ENCODE measurements around the gene ZBTB18. TPM values are rescaled to one million over a fixed set of nuclear protein-coding genes. Genes with fewer than 3 reads are reported as not detected.
"Not testable (repeated sequence)": the region's sequence is repeated elsewhere in the genome, so short reads cannot be mapped to it uniquely, and the experiment has no call there.

ZBTB18 gene
- total and polyA plus RNA-seq, 2 of the 4 experiments (the other 2 are of a cell fraction), result 10.0 to 16.0 TPM

DNA sequence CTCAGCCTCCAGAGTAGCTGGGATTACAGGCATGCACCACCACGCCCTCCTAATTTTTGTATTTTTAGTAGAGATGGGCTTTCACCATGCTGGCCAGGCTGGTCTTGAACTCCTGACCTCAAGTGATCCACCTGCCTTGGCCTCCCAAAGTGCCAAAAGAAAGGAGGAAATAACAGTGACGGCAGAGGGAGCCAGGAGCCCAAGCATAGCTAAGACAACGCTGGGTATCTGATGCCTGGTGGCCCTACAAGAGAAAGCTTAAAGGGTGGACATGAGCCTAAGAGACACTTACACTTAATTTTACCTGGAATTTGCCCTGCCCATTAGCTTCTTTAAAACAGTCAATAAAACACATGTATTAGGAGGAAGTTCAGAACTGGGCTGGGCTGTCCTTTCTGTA is 36.2 kb upstream of the ZBTB18 start:
- dilution Hi-C loops (cut with HindIII; ENCODE audit: low sequenced_read_pairs, unreplicated experiment), result not testable (repeated sequence)

More for the DNA sequence above, 36.2 kb upstream of the ZBTB18 start:
- H2AFZ ChIP-seq (replicated peaks; ENCODE audit: low read length, poor library complexity); H3K4me3 ChIP-seq (ENCODE audit: insufficient read depth, low read depth, low read length); H2BK120ac ChIP-seq (ENCODE audit: low read depth, low read length); BruUV-seq (replicated peaks); ATAC-seq (ENCODE audit: low read depth); in situ Hi-C loops (cut with MboI; ENCODE audit: low sequenced_read_pairs); H3K9ac ChIP-seq (ENCODE audit: low read depth, low read length); H3K4me1 ChIP-seq (ENCODE audit: control insufficient read depth, insufficient read depth, low read length); H4K20me1 ChIP-seq (ENCODE audit: insufficient read depth, low read length); H3K14ac ChIP-seq (replicated peaks; ENCODE audit: low read depth, low read length); H2BK15ac ChIP-seq (ENCODE audit: low read depth, low read length); H2BK20ac ChIP-seq (ENCODE audit: low read depth, low read length); H3K9me1 ChIP-seq (ENCODE audit: insufficient read depth, low read length); H2AK5ac ChIP-seq (ENCODE audit: low read depth, low read length); intact Hi-C loops (cut with micrococcal nuclease); H3K36me3 ChIP-seq (ENCODE audit: control insufficient read depth, insufficient read depth, low read length); H4K5ac ChIP-seq (ENCODE audit: low read depth, low read length); H2BK5ac ChIP-seq (ENCODE audit: low read depth, low read length, poor library complexity, severe bottlenecking); DNase-seq; H2AK9ac ChIP-seq (replicated peaks; ENCODE audit: low read depth, low read length, poor library complexity); H3K9me3 ChIP-seq (ENCODE audit: control insufficient read depth, insufficient read depth, low read length); H3K4ac ChIP-seq (ENCODE audit: low read depth, low read length); POLR2A ChIA-PET (ENCODE audit: unreplicated experiment); H3K23ac ChIP-seq (ENCODE audit: low read depth, low read length); H3K18ac ChIP-seq (ENCODE audit: low read depth, low read length); H3K27ac ChIP-seq (ENCODE audit: insufficient read depth, low read length); H4K8ac ChIP-seq (ENCODE audit: low read depth in 2 of 2, low read length in 2 of 2); H3K27me3 ChIP-seq (ENCODE audit: control insufficient read depth, insufficient read depth, low read length); H3K79me1 ChIP-seq (ENCODE audit: low read depth in 1 of 2, low read length in 2 of 2); H4K91ac ChIP-seq (ENCODE audit: insufficient read depth, low read depth, low read length); H3K56ac ChIP-seq (ENCODE audit: extremely low read depth, insufficient read depth, low read length); H3K4me2 ChIP-seq (ENCODE audit: low read depth, low read length): not testable (repeated sequence)
- CTCF ChIA-PET, result interaction anchor here (1.6 kb wide), 1 partner anchor 285 kb away, joined by 3 read pairs; no protein-coding TSS in a partner anchor
- WGBS, 2 experiments (ENCODE audit: extremely low coverage in 2 of 2, insufficient read length in 1 of 2), result no CpG with 5 or more reads among the region's 3 CpGs

Measured in IMR-90 (cell line).